Spleen (tissue), 7 donors: ENCODE data around the gene NPHS1.

Experiments
- CTCF ChIP-seq, 11 experiments: fragments of 200-600 bp in 7 of 11; fragments of 450-650 bp in 4 of 11; sonication (generic) in 4 of 11; IDR thresholded peaks in 8 of 11; conservative IDR thresholded peaks in 3 of 11; 1 replicate in 7 of 11; 2 replicates in 4 of 11; pipeline versions ENCODE4 v1.4.0 to v1.8.0; 2016 to 2021; ENCODE audit warnings: antibody characterized with exemption in 11 of 11, inconsistent platforms in 4 of 11, mild to moderate bottlenecking in 1 of 11
- POLR2A ChIP-seq, 3 donors: fragments of 450-650 bp; IDR thresholded peaks; one replicate each; pipeline ENCODE4 v1.5.1; 2017; ENCODE audit warnings: antibody characterized with exemption in 3 of 3, mild to moderate bottlenecking in 1 of 3
- donor health status: DM: no; HTN: no; CAD: no; lungs with moderate emphysema.
- donor health status: DM: no; HTN: no; CAD: no.
- donor health status: DM: no; HTN: no; CAD: no.

- no peak for TF ChIP-seq CTCF (IDR thresholded peaks at IDR 0.05 in 8 of 11, conservative IDR thresholded peaks at IDR 0.05 in 3 of 11)
- TF ChIP-seq POLR2A (IDR thresholded peaks at IDR 0.05): no peak
Observed at GRCh38 chr19:35822579-35822978, 29.7 kb downstream of the NPHS1 start.
